Measurements from ENCODE around the gene AVP.

AVP gene

DNA sequence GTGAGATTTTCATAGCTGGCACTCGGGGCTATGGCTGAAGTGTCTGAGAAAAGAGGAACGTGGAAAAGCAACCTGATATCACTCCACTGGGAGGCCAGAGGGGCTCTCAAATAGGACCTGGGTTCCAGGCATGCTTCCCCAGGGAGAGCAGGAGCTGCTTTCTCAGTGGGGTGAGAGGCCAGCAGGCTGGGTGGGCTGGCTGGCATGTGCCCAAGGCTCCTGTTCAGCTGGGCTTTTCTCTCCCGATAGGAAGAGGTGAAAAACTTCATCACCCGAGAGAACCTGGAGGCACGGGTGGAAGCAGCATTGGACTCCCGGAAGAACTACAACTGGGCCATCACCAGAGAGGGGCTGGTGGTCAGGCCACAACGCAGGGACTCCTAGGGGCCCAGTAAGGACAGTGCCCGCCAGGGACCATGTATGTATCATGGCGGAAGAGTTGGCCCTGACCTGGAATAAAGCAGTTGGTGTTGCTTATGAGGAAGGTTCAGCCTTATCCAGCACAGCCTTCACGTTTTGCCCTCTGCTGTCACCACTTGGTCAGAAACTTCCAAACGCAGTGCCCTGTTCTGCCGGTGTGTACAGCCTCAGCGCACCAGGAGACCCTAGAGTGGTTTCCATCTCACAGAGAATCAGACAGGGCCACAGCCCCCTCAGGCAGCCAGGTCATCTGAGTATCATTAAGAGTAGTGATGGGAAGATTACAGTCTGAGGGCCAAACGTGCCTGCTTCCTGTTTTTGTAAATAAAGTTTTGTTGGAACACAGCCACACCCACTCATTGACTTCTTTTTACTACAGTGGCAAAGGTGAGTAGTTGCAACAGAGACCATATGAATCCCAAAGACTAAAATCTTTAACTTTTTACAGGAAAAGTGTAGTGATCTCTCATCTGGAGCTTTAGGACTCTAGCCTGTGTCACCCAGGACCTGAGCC, 36.8 kb downstream of the AVP start:
- DNase-seq, result no peak

DNA sequence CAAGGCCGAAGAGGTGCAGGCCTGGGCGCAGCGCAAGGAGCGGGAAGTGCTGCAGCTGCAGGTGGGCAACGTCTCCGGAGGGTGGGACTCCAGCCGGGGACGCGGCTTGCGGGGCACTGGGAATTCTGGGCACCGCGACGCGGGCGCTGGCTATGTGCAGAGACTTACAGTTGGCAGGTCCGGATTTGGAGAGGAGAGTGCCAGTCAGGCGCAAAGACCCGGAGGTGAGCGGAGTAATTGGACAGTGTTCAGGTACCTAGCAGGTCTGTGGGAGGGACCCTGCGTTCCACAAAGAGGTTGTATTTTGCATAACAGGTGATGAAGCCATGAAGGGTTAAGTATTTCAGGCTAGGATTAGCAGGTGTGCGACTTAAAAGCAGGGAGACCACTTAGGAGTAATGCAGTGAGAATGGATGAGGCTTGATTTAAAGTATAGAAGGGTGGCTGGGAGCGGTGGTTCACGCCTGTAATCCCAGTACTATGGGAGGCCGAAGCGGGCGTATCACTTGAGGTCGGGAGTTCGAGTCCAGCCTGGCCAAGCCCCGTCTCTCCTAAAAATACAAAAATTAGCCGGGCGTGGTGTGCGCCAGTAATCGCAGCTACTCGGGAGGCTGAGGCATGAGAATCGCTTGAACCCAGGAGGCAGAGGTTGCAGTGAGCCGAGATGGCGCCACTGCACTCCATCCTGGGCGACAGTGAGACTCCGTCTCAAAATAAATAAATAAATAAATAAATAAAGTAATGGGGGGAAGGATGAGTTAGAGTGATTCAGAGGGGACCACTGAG, 37.7 kb downstream of the AVP start:
- peak; percentile 81 for DNase-seq

DNA sequence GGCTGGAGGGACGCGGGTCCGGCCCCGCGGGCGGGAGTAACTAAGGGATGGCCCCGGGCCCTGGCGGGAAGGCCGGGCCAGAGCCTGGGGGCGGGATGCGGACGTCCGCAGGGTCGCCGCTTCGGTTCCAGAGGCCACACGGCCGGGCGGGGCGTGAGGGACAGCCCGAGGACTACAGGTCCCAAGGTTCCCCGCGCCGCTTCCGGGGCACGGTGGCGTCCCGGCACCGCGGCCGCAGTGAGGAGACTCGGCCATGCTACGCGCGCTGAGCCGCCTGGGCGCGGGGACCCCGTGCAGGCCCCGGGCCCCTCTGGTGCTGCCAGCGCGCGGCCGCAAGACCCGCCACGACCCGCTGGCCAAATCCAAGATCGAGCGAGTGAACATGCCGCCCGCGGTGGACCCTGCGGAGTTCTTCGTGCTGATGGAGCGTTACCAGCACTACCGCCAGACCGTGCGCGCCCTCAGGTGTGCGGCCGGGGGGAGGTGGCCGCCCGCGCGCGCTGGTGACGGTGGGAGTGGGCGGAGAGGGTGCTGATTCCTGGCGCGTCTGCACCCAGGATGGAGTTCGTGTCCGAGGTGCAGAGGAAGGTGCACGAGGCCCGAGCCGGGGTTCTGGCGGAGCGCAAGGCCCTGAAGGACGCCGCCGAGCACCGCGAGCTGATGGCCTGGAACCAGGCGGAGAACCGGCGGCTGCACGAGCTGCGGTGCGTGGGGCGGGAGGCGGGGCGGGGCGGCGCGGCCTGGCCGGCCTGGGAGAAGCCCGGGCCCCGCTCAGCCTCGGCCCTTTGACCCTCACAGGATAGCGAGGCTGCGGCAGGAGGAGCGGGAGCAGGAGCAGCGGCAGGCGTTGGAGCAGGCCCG, 38.5 kb downstream of the AVP start, which contains the start of gene MRPS26:
TSS of gene MRPS26 (plus strand) at position 237 of the 861 bp plus-strand sequence. CDS start at position 254, 17 bp downstream.
- peak; percentile 88 for DNase-seq

DNA sequence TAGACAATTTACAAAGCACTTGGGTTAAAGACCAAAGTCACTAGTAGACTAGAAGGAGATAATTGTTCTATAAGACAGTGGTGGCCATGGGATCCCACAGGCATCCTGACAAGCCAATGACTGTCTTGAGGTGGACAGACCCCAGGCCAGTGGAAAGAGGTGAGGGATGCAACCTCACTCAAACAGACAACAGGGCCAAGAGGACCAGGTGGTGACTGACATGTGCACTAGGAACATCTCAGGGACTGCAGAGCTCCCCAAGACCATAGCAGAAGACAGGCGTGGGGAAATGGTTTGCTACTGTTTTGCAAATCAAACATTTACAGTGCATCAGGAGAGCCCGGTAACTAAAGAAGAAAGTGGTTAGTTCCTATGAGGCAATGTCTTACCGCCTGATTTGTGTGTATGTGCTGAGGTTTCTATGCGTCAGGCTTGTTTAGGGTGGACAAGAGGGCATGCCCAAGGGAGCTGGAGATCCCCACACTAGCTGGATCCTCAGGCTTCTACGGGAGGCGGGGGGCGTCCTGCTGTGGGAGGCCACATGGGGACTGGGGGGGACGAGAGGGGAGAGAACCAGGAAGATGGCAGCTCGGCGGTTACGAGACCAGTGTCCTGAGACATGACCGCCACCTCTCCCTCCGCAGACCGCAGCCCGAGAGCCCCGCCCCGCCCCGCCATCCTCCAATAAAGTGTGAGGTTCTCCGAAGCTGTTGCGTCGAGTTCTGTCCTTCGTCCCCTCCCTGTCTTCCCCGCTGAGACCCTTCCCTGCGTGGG, 39.3 kb downstream of the AVP start:
- DNase-seq, result no peak

DNA sequence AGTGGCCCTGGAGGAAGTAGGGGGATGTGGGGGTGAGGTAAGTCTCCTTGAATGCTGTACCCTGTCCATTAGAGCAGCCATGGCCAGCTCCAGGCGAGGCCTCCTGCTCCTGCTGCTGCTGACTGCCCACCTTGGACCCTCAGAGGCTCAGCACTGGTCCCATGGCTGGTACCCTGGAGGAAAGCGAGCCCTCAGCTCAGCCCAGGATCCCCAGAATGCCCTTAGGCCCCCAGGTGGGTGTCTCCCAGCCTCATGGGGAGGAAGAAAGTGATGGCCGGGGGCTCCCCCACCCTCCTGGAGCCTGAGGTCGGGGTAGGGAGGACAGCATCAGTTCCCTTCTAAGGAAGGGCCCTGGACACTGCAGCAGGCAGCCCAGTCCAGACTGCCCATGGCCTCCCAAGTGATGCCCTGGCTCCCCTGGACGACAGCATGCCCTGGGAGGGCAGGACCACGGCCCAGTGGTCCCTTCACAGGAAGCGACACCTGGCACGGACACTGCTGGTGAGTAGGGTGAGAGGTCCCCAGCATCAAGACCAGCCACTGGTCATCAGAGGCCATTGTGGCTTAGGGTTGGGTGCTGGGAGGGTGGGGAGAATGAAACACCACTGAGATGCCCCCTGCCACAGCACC, 40.1 kb downstream of the AVP start:
- no peak for DNase-seq

DNA sequence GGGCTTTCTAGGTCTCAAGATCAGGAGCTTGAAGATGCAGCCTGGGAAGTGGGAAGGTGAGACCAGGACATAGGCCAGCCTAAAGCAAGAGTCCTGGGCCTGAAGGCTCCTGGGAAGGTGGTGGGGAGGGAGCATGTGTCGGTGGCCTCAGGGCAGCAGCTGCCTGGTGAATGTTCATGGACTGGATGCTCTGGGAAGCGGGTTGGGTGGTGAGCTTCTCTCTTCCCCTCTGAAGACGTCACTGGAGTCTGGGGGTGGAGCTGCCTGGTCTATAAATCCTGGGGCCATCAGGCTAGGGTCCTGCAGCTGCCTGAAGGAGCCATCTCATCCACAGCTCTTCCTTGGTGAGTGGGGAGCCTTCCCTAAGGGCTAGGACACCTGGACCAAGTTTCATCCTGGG, 41.2 kb downstream of the AVP start, which contains the start of gene GNRH2:
TSS of gene GNRH2 (plus strand) at position 301 of the 400 bp plus-strand sequence. CDS start 793 bp downstream, outside the sequence.
- DNase-seq, result no peak

DNA sequence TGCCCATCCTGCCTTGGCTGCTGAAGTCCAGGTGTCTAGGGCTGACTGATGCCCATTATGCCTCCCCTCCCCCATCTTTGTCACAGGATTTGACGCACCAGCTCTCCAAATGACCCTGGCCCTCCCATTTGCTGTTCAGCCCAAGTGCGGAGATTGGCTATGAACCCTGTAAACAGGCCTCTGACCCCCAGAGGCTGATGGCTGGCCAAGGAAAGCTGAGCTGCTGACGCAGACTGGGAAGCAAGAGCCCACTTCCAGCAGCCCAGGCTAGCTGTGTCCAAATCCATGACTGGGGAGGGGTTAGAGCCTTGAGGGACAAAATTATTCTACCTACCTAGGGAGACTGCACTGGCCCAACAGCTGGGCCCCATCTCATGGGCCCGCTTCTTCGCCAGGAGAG, 41.9 kb downstream of the AVP start:
- no peak for DNase-seq

DNA sequence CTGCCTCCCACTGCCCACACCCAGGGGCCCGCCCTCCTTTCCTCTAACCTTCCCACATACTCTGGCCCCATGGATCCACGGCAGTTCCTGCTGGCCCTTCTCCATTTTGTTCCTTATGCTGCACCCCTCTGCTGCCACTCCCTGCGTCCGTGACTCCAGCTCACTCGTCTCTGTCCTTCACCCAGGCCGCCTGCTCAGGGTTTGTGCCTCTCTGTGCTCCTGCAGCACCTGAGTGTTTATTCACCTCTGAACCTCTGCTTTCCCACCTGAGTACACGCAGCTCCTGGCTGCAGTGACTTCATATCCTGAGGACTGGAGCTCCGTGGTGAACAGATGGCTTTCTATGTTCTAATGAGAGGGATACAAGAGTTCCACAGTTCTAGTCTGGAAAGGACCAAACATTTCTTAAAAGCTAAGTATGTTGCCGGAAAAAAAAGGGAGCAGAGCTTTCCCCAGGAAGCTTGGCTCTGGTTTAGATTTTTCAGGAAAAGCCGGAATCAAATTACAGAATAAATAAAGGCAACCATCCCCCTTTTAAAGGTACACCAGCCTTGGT, 42.6 kb downstream of the AVP start:
- peak; percentile 36 for DNase-seq

DNA sequence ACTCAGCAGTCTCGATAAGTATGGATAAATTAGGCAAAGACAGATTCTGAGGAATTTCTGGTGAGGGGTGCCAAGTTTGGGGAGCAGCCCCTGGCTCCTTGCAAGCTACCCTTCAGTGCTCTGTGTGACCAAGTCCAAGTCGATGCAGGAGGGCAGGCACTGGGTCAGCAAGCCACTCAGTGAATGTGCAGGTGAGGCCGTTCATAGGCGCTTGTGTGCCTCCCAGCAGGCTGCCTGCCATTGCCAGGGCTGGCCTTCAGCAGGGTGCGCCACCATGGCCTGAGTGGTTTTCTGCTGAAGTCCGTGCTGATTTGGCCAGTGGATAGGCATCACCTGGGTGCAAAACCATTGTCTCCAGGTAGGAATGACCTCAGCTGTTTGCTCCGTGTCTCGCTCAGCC, 44.4 kb downstream of the AVP start:
- no peak for DNase-seq

DNA sequence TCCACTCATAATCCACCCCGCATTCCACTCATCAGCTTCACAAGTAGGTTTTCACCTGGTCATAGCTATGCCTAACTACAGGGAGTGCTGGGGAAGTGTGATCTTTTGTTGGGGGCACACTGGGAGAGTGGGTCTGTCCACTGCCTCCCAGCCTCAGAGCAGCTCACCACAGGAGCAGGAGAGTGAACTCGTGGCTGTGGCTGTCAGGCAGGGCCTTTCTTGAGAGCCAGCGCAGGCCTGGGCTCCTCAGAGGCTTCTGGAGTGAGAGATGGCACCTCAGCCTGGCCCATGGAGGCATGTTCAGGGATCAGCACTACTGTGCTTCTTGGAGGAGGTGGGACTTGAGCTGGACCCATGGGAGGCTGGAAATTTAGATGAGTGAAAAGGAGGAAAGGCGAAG, 45.1 kb downstream of the AVP start:
- no peak for DNase-seq

DNA sequence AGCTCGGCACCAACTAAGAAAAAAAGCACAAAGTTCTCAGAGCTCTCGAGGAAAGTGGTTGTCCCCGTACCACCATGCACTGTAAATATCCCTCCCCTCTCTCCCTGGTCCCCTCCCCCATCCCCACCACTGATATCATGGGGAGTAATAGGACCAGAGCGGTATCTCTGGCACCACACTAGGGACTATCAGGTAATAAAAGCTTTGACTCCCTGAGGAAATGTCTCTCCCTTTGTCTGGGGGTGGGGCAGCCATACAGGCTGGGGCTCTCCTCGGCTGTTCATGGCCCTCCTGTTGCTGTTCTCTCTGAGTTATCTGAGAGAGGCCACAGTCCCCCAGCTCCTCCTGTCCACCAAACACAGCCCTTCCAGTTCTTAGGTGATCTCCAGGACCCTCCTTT, 46.1 kb downstream of the AVP start:
- DNase-seq, result no peak

DNA sequence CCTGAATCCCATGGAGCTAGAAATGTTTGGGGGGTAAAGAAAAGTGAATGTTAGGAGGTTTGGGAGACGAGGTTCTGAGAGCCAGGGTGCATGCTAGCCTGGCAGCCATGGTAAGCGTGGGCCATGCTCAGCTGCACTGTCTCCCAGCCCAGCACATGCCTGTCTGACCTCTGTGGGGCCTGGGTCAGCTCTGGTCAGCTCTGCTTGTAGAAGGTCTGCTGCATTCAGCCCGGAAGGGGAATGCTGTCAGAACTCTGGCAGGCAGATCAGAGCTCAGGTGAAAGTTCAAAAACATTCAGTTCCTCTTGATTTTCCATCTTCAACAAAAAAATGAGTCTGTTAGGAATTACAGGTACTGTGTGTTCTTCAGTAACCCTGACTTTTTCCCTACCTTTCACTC, 46.9 kb downstream of the AVP start:
- DNase-seq, result no peak

DNA sequence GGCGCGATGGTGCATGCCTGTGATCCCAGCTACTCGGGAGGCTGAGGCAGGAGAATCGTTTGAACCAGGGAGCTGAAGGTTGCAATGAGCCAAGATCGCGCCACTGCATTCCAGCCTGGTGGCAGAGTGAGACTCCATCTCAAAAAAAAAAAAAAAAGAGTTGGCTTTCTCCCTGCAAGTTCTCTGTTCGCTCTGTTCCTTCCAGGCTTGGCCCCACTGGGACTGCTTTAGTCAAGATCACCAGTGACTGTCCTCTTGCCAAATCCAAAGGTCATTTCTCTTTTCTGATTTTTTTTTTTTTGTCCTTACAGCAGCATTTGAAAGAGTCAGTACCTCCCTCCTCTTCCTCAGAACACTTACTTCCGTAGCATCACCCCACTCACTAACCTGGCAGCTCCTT, 51.9 kb downstream of the AVP start:
- DNase-seq, result no peak

Data from NCI-H748 treated with DMSO at 0.1 percent for 48 hours (cell line).